ENCODE data around the gene TRMT1.

DNA sequence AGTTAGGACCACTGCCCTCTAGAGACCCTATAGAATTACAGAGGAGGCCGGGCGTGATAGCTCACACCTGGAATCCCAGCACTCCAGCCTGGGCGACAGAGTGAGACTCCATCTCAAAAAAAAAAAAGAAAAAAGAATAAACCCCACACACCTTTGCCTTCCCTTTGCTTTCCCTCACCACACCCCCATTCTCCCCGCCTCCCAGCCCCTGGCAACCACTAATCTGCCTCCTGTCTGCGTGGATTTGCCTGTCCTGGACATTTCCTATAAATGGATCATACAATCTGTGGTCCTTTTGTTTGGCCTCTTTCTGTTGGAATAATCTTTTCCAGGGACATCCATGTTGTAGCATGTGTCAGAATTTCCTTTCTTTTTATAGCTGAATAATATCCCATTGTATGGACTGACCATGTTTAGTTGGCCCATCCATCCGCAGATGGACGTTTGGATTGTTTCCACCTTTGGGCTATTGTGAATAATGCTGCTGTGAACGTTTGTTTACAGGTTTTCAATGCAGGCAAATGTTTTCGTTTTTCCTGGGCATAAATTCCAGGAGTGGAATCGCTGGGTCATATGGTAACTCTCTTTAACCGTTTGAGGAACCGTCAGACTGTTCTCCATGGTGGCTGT lies 16.8 kb upstream of the TRMT1 start:
- TF ChIP-seq, protein P1, sequence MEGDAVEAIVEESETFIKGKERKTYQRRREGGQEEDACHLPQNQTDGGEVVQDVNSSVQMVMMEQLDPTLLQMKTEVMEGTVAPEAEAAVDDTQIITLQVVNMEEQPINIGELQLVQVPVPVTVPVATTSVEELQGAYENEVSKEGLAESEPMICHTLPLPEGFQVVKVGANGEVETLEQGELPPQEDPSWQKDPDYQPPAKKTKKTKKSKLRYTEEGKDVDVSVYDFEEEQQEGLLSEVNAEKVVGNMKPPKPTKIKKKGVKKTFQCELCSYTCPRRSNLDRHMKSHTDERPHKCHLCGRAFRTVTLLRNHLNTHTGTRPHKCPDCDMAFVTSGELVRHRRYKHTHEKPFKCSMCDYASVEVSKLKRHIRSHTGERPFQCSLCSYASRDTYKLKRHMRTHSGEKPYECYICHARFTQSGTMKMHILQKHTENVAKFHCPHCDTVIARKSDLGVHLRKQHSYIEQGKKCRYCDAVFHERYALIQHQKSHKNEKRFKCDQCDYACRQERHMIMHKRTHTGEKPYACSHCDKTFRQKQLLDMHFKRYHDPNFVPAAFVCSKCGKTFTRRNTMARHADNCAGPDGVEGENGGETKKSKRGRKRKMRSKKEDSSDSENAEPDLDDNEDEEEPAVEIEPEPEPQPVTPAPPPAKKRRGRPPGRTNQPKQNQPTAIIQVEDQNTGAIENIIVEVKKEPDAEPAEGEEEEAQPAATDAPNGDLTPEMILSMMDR (IDR thresholded peaks at IDR 0.05; ENCODE audit: insufficient read depth, low read length), result no peak
- TF ChIP-seq POLR2AphosphoS5 (IDR thresholded peaks at IDR 0.05; ENCODE audit: low read depth), result no peak
- TF ChIP-seq REST (IDR thresholded peaks at IDR 0.05; ENCODE audit: insufficient replicate concordance, low read depth), result no peak
- no peak for TF ChIP-seq GABPA (IDR thresholded peaks at IDR 0.05; ENCODE audit: low read depth)
- no peak for TF ChIP-seq SPI1 (IDR thresholded peaks at IDR 0.05; ENCODE audit: borderline replicate concordance, low read depth)

Data from HL-60 (cell line).